ENCODE data around the gene ARHGAP15. TPM values are rescaled to one million over a fixed set of nuclear protein-coding genes. Genes with fewer than 3 reads are reported as not detected.

The ARHGAP15 gene
- total RNA-seq, 2 experiments from 2014 or later, result 167 TPM

DNA sequence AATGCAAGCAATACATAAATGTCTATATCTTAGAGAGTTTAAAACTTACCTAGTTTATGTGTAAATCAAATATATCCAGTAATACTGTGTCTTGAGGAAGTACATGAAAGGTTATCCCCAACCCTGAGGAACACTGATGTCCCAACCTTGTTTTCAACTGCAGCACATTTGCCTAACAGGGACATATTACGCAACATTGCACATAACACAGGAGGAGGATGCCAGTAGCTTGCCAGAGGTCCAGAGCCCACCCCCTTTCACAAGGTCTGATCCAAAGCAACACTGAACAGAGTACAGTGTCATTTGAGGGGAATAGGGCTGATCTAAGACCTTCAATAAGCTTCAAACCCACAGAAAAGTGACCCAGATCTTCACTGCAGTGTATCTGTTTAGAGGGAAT, 678.5 kb downstream of the ARHGAP15 start:
- ChIA-PET CTCF (no interaction called here), POLR2A (no interaction called here)
- peaks cover 10% of the 10 kb centered on the region for H3K4me1 Mint-ChIP-seq
- peaks cover 1% of the 10 kb centered on the region for H3K27me3 Mint-ChIP-seq
- peaks cover 3% of the 10 kb centered on the region for H3K36me3 Mint-ChIP-seq (ENCODE audit: low read depth)
- DNase-seq, result no peak
- peaks cover 3% of the 10 kb centered on the region for H3K9me3 Mint-ChIP-seq
- no peak overlapping the region for H3K27ac Mint-ChIP-seq
- H3K4me3 Mint-ChIP-seq, result no peak overlapping the region

DNA sequence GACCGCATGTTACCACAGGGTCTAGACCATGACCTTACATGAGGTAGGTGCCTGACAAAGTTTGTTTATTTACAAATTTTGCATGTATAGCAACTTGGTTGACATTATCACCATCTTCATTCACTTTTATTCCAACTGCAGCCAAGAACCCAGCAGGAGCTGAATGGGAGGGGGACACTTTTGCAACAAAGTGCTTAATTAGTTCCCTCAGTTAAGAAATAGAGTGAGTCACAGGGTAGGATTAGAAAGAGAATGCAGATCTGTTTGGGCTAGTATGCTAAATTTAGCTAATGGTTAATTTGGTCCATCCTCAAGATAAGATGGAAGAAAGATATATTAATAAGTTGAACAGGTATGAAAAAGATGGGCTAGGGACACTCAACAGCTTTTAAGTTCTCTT, 678.9 kb downstream of the ARHGAP15 start:
- Mint-ChIP-seq H3K9me3 (peaks cover 6% of the 10 kb centered on the region), H3K4me3 (no peak overlapping the region), H3K36me3 (ENCODE audit: low read depth) (peaks cover 3% of the 10 kb centered on the region), H3K27ac (no peak overlapping the region), H3K27me3 (peaks cover 1% of the 10 kb centered on the region), H3K4me1 (peaks cover 5% of the 10 kb centered on the region)
- DNase-seq, result no peak
- ChIA-PET POLR2A (no interaction called here), CTCF (no interaction called here)

DNA sequence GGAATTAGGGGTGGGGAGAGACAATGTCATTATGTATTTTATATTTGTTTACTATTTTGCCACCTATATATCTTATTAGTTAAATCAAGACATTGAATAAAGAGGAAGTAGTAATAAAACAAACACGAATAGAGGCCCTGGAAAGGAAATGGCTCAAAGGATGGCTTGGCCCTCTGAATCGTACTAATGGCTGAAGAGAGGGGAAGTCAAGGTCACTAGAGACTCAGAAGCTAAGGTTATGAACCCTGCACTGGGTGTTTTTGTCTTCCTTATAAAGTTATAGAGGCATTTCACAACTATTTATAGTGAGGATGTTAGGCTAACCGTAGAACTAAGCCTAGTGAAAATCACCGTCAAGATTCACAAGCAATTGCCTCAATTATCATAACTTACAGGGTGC, 685.9 kb downstream of the ARHGAP15 start:
- no peak for DNase-seq
- Mint-ChIP-seq H3K4me1 (no peaks in the 10 kb centered on the region), H3K27ac (no peak overlapping the region), H3K9me3 (peaks cover 6% of the 10 kb centered on the region), H3K36me3 (ENCODE audit: low read depth) (no peaks in the 10 kb centered on the region), H3K27me3 (peaks cover 1% of the 10 kb centered on the region), H3K4me3 (no peak overlapping the region)
- CTCF ChIA-PET, result no interaction called here
- POLR2A ChIA-PET, result no interaction called here

DNA sequence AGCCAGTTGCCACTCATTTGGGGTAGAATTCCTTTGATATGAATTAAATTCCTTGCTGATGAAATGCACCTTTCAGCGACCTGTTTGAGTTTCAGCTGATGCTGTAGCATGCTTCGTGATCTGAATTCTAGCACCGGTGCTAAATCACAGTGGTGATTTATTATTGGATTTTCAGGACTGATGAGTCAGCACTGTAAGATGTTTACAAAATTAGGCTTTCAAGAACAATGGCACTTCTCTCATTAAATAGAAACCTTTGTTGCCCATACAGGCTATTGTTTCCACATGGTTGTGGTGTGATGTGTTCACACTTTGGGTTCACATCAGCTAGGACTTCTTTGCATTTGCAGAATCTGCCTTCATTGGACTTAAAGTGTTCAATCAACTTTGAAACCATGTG, 687.7 kb downstream of the ARHGAP15 start:
- DNase-seq, result no peak
- Mint-ChIP-seq H3K9me3 (peaks cover 4% of the 10 kb centered on the region), H3K4me3 (no peak overlapping the region), H3K36me3 (ENCODE audit: low read depth) (no peaks in the 10 kb centered on the region), H3K27me3 (peaks cover 2% of the 10 kb centered on the region), H3K4me1 (no peaks in the 10 kb centered on the region), H3K27ac (no peak overlapping the region)
- ChIA-PET POLR2A (no interaction called here), CTCF (no interaction called here)
